ENCODE measurements around the gene TRIM27. TPM values are rescaled to one million over a fixed set of nuclear protein-coding genes. Genes with fewer than 3 reads are reported as not detected.
"Not testable (repeated sequence)": the region's sequence is repeated elsewhere in the genome, so short reads cannot be mapped to it uniquely, and the experiment has no call there.

Gene TRIM27
- total RNA-seq, 1 donor from 2014 or later = 82.8 TPM

DNA sequence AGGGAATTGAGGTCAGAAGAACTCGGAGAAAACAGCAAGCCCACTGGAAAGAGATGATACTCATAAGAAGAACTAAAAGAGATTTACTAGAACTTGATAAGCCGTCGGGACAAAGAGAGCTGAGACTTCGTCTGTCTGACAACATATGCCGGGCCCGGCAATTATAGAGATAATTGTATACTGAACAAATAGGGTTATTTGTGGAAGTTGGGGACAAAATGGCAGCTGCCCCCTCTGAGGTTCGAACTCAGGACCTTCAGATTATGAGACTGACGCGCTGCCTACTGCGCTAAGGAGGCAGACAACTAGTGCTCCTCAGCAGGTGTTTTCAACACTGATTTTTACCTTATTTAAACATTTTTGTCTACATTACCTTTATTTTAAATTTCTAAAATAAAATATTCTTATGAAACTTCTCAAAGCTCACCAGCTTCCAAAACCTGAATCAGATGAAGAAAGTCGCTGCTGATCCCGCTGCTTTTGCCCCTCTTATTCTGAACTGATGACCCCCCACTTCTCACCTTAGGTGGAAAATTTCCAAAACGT, 29.3 kb upstream of the TRIM27 start:
- peak overlapping the region; percentile 90 for H3K27ac Mint-ChIP-seq (ENCODE audit: unreplicated experiment)
- no peaks in the 10 kb centered on the region for H3K9me3 Mint-ChIP-seq (ENCODE audit: unreplicated experiment)
- peaks cover 11% of the 10 kb centered on the region for H3K27me3 Mint-ChIP-seq (ENCODE audit: unreplicated experiment)
- peaks cover 22% of the 10 kb centered on the region for H3K4me1 Mint-ChIP-seq (ENCODE audit: unreplicated experiment)
- H3K4me3 Mint-ChIP-seq (ENCODE audit: unreplicated experiment) = peak overlapping the region; percentile 89
- peak; percentile 56 for DNase-seq (ENCODE audit: low spot score)
- peaks cover 6% of the 10 kb centered on the region for H3K36me3 Mint-ChIP-seq (ENCODE audit: low read depth, unreplicated experiment)
- no peak for TF ChIP-seq CTCF (IDR thresholded peaks at IDR 0.05; ENCODE audit: unreplicated experiment)

DNA sequence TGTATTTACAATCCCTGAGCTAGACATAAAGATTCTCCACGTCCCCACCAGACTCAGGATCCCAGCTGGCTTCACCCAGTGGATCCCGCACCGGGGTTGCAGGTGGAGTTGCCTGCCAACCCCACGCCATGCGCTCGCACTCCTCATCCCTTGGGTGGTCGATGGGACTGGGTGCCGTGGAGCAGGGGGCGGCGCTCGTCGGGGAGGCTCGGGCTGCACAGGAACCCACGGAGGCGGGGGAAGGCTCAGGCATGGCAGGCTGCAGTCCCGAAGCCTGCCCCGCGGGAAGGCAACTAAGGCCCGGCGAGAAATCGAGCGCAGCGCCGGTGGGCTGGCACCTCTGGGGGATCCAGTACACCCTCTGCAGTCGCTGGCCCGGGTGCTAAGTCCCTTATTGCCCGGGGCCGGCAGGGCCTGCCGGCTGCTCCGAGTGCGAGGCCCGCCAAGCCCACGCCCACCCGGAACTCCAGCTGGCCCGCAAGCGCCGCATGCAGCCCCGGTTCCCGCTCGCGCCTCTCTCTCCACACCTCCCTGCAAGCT, 25.9 kb upstream of the TRIM27 start:
- H3K4me1 Mint-ChIP-seq (ENCODE audit: unreplicated experiment) = peaks cover 25% of the 10 kb centered on the region
- not testable (repeated sequence) for H3K9me3 Mint-ChIP-seq (ENCODE audit: unreplicated experiment); H3K27ac Mint-ChIP-seq (ENCODE audit: unreplicated experiment); H3K4me3 Mint-ChIP-seq (ENCODE audit: unreplicated experiment); H3K36me3 Mint-ChIP-seq (ENCODE audit: low read depth, unreplicated experiment); DNase-seq (ENCODE audit: low spot score)
- H3K27me3 Mint-ChIP-seq (ENCODE audit: unreplicated experiment) = peaks cover 15% of the 10 kb centered on the region

GRCh38 chr6:28948782-28949486, 25.1 kb upstream of the TRIM27 start:
- Mint-ChIP-seq H3K9me3 (ENCODE audit: unreplicated experiment) (no peaks in the 10 kb centered on the region), H3K4me3 (ENCODE audit: unreplicated experiment) (no peak overlapping the region), H3K27ac (ENCODE audit: unreplicated experiment) (no peak overlapping the region), H3K27me3 (ENCODE audit: unreplicated experiment) (peaks cover 22% of the 10 kb centered on the region), H3K36me3 (ENCODE audit: low read depth, unreplicated experiment) (peaks cover 10% of the 10 kb centered on the region), H3K4me1 (ENCODE audit: unreplicated experiment) (peaks cover 29% of the 10 kb centered on the region)
- DNase-seq (ENCODE audit: low spot score) = no peak
- no peak for TF ChIP-seq CTCF (IDR thresholded peaks at IDR 0.05; ENCODE audit: unreplicated experiment)

DNA sequence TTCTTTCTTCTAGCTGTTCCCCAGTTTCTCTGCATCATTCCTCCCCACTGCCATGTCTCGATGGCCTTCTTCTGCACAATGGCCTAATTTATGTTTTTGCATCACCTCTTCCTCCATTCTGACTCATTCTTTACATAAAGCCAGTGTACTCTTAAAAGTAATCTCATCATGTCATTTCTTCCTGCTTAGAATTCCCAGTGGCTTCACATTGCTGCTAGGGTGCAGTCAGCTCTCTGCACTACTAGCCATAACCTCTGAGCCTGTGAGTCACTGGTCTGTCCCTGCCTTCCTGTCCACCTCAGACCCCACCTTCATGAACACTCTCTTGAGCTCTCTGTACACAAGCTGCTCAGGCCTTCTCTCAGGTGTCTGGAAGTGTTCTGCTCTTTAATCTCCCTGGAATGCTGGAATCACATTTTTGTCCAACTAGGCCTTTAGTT, 24.1 kb upstream of the TRIM27 start:
- TF ChIP-seq CTCF (IDR thresholded peaks at IDR 0.05; ENCODE audit: unreplicated experiment) = no peak
- no peak overlapping the region for H3K27ac Mint-ChIP-seq (ENCODE audit: unreplicated experiment)
- H3K9me3 Mint-ChIP-seq (ENCODE audit: unreplicated experiment) = no peaks in the 10 kb centered on the region
- H3K36me3 Mint-ChIP-seq (ENCODE audit: low read depth, unreplicated experiment) = peaks cover 10% of the 10 kb centered on the region
- peaks cover 27% of the 10 kb centered on the region for H3K27me3 Mint-ChIP-seq (ENCODE audit: unreplicated experiment)
- no peak for DNase-seq (ENCODE audit: low spot score)
- peaks cover 23% of the 10 kb centered on the region for H3K4me1 Mint-ChIP-seq (ENCODE audit: unreplicated experiment)
- no peak overlapping the region for H3K4me3 Mint-ChIP-seq (ENCODE audit: unreplicated experiment)

DNA sequence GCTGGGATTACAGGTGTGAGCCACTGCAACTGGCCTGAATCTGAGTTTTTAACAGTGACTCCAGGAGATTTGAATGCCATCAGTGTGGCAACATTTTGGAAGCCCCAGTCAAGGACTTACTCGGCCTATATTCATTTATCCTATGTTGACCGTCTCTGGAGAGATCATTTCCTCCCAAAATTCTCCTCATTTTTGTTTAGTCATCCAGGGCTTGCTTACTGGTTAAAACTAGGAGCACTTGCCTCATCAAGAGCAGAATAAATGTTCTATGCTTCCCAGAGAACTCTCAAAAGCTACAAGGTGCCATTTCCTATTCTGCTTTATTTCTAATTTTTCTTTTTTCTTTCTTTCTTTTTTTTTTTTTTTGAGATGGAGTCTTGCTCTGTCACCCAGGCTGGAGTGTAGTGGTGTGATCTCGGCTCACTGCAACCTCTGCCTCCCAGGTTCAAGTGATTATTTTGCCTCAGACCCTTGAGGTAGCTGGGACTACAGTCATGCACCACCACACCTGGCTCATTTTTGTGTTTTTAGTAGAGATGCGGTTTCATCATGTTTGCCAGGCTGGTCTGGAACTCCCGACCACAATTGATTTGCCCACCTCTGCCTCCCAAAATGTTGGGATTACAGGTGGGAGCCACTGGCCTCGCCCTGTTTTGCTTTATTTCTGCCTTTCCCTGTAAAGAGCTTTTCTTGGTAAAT, 23.4 kb upstream of the TRIM27 start:
- H3K9me3 Mint-ChIP-seq (ENCODE audit: unreplicated experiment) = no peaks in the 10 kb centered on the region
- no peak overlapping the region for H3K4me3 Mint-ChIP-seq (ENCODE audit: unreplicated experiment)
- DNase-seq (ENCODE audit: low spot score) = no peak
- H3K27me3 Mint-ChIP-seq (ENCODE audit: unreplicated experiment) = peaks cover 25% of the 10 kb centered on the region
- peaks cover 24% of the 10 kb centered on the region for H3K4me1 Mint-ChIP-seq (ENCODE audit: unreplicated experiment)
- peaks cover 10% of the 10 kb centered on the region for H3K36me3 Mint-ChIP-seq (ENCODE audit: low read depth, unreplicated experiment)
- TF ChIP-seq CTCF (IDR thresholded peaks at IDR 0.05; ENCODE audit: unreplicated experiment) = no peak
- no peak overlapping the region for H3K27ac Mint-ChIP-seq (ENCODE audit: unreplicated experiment)
